ENCODE results near the gene SCN2A.

The SCN2A gene

DNA sequence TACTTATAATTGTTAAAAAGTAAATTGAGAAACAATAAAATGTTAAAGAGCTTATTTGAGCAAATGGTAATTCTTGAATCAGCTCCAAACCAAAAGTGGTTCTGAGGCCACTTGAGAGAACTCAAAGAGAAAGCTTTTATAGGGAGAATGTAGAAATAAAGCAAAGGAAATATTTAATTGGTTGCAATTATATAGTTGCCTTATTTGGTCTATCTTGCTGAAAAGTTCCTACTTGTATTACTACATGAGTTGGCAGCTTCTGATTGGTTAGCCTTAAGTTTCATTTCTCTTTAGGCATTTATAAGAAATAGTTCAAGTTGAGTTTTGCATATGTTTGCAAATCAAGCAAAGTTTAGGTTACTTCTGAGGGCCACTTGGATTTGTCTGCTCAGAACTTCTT is 38.1 kb downstream of the SCN2A start (continued):
- TF ChIP-seq PRDM6 (tag by site-specific recombination; IDR thresholded peaks at IDR 0.05) (no peak), KLF8 (tag by site-specific recombination; IDR thresholded peaks at IDR 0.05) (no peak), ZNF558 (tag by site-specific recombination; IDR thresholded peaks at IDR 0.05) (no peak), ZNF132 (tag by site-specific recombination; IDR thresholded peaks at IDR 0.05; ENCODE audit: borderline replicate concordance) (no peak), ZSCAN18 (tag by site-specific recombination; IDR thresholded peaks at IDR 0.05) (no peak), ZNF311 (tag by site-specific recombination; IDR thresholded peaks at IDR 0.05; ENCODE audit: borderline replicate concordance) (no peak), ZBTB48 (tag by site-specific recombination; IDR thresholded peaks at IDR 0.05) (no peak), GLI2 (tag by site-specific recombination; IDR thresholded peaks at IDR 0.05; ENCODE audit: borderline replicate concordance, low read depth) (no peak), ZNF214 (tag by site-specific recombination; IDR thresholded peaks at IDR 0.05; ENCODE audit: borderline replicate concordance) (no peak), ZSCAN30 (tag by site-specific recombination; IDR thresholded peaks at IDR 0.05) (no peak), PRDM1 (tag by site-specific recombination; IDR thresholded peaks at IDR 0.05) (no peak), ZBTB17 (tag by site-specific recombination; IDR thresholded peaks at IDR 0.05) (no peak)

DNA sequence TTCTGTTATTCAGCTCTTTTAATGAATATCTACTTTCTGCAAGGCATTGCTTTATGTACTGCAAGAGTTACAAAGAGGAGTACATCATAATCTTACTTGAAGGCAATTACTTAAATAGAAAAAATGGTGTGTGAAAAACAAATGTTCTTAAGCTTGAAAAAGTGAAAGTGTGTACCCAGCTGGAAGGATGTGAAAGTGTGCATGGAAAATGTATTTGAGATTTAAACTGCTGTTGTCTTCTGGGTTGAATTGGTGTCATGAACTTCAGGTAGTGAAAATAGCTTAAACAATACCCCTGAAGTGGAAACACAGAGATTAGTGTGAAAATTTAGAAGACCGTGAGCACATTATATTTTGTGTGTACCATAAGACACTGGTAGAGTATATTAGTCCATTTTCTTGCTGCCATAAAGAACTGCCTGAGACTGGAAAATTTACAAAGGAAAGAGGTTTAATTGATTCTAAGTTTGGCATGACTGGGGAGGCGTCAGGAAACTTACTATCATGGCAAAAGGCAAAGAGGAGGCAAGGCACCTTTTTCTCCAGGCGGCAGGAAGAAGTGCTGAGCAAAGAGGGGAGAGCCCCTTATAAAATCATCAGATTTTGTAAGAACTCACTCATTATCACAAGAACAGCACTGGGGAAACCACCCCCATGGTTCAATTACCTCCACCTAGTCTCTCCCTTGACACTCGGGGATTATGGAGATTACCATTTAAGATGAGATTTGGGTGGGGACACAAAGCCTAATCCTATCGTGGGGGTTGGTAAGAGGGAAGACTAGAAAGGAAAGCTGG is 38.8 kb downstream of the SCN2A start:
- ChIA-PET CTCF (interaction anchor here (1.1 kb wide), 1 partner anchor 263 kb away, joined by 3 read pairs; no protein-coding TSS in a partner anchor), POLR2A (no interaction called here)
- Histone ChIP-seq H3K4me1 (ENCODE audit: control insufficient read depth, insufficient read depth, low read length) (no peaks in the 10 kb centered on the region), H3K4me3 (ENCODE audit: low read depth, low read length) (no peak overlapping the region), H3K27ac (ENCODE audit: extremely low read depth, low read depth, low read length) (no peak overlapping the region), H3K36me3 (ENCODE audit: control insufficient read depth in 2 of 2, insufficient read depth in 1 of 2, low read length in 2 of 2) (no peaks in the 10 kb centered on the region), H3K9me3 (ENCODE audit: control insufficient read depth, insufficient read depth, low read depth, low read length) (no peaks in the 10 kb centered on the region)
- TF ChIP-seq ZNF169 (tag by site-specific recombination; IDR thresholded peaks at IDR 0.05) (no peak), SP3 (tag by site-specific recombination; IDR thresholded peaks at IDR 0.05) (no peak), ZNF580 (tag by site-specific recombination; IDR thresholded peaks at IDR 0.05) (no peak), SP2 (tag by site-specific recombination; IDR thresholded peaks at IDR 0.05) (no peak), ZNF660 (tag by site-specific recombination; IDR thresholded peaks at IDR 0.05) (no peak)
- TF ChIP-seq, protein P1, sequence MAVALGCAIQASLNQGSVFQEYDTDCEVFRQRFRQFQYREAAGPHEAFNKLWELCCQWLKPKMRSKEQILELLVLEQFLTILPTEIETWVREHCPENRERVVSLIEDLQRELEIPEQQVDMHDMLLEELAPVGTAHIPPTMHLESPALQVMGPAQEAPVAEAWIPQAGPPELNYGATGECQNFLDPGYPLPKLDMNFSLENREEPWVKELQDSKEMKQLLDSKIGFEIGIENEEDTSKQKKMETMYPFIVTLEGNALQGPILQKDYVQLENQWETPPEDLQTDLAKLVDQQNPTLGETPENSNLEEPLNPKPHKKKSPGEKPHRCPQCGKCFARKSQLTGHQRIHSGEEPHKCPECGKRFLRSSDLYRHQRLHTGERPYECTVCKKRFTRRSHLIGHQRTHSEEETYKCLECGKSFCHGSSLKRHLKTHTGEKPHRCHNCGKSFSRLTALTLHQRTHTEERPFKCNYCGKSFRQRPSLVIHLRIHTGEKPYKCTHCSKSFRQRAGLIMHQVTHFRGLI (tag by site-specific recombination; IDR thresholded peaks at IDR 0.05): no peak
- TF ChIP-seq, protein P2, sequence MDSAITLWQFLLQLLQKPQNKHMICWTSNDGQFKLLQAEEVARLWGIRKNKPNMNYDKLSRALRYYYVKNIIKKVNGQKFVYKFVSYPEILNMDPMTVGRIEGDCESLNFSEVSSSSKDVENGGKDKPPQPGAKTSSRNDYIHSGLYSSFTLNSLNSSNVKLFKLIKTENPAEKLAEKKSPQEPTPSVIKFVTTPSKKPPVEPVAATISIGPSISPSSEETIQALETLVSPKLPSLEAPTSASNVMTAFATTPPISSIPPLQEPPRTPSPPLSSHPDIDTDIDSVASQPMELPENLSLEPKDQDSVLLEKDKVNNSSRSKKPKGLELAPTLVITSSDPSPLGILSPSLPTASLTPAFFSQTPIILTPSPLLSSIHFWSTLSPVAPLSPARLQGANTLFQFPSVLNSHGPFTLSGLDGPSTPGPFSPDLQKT (IDR thresholded peaks at IDR 0.05; ENCODE audit: borderline replicate concordance, low read depth, low read length): no peak
